HG03097 (cell line): ENCODE measurements around the gene STAP2.
"Not testable (repeated sequence)": the region's sequence is repeated elsewhere in the genome, so short reads cannot be mapped to it uniquely, and the experiment has no call there.

Source experiments
- ATAC-seq: cut with Tn5 transposase; IDR thresholded peaks from one replicate; pipeline ENCODE4 v1.9.1; 2021; ENCODE audit not compliant: unreplicated experiment, low FRiP score

Gene STAP2

DNA sequence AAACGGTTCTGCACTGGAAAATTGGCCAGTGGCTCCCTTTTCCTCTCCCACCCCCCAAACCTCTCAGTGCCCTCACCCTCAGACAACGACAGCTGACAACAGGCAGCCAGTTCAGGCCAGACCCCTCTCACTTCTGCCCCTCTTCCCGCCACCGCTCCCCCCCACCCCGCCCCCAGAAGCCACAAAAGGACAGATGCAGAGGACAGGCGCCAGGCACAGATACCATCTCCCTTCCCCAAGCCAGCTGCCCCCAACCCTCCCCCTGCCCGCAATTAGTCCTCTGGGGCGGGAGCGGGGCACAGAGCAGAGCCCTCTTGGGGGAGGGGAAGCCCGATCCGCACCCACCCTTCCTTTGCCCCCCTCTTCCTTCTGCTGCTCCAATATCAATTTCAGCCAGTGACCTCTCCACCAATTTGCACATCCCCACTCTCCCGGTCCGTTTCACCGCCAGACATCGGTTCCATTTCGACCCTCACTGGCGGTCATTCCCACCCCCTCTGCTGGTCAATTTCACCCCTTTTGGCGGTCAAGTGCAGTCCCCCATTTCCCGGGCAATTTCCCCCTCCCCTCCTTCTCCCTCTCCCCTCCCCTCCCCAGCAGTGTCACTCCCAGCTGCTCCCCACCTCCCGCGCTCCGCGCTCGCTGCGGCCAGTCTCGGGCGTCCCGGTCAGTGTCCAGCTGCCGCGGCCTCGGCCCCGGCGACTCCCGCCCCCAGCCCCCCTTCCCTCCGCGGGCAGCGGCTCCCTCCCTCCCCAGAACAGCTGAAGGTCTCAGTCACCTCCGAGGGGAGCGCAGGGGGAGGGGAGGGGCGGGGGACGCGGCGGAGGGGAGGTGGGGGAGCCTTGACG lies 60.0 kb downstream of the STAP2 start, which contains the start of gene SHD:
Gene SHD, plus strand, starts transcription at position 848 of the 848 bp plus-strand sequence. CDS start 798 bp downstream, outside the sequence.
- no peak for ATAC-seq

DNA sequence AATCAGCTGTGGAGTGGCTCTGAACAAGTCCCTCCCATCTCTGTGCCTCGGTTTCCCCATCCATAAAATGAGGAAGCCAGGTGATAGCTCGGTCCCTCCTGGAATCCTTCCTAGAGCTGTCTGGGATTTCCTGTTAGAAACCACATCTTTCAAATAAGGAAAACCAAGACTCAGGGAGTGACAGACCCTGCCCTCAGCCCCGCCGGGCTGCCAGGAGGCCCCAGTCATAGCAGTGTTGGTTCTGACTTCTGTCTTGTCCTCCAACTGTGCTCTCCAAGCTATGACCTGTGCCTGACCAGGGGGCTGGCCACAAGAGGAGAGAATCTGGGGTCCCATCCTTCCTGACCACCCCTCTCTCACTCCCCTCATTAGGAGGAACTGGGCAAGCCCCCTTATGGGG lies 60.6 kb downstream of the STAP2 start:
- ATAC-seq, result no peak

DNA sequence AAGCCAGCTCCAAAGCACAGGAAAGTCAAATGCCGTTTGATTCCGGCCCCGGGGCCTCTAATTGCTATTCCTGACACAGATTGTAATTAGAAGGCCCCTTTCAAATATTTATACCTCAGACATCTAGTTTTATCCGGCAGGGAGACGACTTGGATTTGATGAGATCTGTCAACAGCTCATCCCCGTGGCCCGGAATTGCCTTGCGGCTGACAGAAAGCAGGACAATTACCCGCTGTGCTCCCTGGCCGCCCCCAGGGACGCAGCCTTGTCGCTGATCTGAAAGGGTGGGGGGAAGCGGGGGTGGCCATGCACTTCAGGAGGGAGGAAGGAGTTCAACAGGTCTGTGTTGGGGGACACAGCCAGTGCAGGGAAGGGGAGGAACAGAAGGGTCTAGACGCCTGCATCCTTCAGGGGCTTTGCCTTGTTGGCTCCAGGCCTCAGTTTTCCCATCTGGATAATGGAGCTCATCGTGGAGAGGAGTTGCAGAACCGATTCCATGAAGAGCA lies 61.4 kb downstream of the STAP2 start:
- no peak for ATAC-seq

DNA sequence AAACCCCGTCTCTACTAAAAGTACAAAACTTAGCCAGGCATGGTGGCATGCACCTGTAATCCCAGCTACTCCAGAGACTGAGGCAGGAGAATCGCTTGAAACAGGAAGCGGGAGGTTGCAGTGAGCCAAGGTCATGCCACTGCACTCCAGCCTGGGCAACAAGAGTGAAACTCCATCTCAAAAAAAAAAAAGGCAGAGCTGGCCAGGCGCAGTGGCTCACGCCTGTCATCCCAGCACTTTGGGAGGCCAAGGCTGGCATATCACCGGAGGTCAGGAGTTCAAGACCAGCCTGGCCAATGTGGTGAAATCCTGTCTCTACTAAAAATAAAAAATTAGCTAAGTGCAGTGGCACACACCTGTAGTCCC lies 64.3 kb downstream of the STAP2 start:
- ATAC-seq, result not testable (repeated sequence)
